ENCODE data around the gene PCSK5.

- TF ChIP-seq CTCF (IDR thresholded peaks at IDR 0.05) (no peak), POLR2A (IDR thresholded peaks at IDR 0.05) (no peak)
These were observed 433.0 kb downstream of the PCSK5 start for GRCh38 chr9:76323490-76323889.

All from right lobe of liver (tissue), 4 donors.